ENCODE data around the gene FYB2.
A peak's percentile ranks its signal among the peaks of the same experiment; 100 is the strongest.

The FYB2 gene

DNA sequence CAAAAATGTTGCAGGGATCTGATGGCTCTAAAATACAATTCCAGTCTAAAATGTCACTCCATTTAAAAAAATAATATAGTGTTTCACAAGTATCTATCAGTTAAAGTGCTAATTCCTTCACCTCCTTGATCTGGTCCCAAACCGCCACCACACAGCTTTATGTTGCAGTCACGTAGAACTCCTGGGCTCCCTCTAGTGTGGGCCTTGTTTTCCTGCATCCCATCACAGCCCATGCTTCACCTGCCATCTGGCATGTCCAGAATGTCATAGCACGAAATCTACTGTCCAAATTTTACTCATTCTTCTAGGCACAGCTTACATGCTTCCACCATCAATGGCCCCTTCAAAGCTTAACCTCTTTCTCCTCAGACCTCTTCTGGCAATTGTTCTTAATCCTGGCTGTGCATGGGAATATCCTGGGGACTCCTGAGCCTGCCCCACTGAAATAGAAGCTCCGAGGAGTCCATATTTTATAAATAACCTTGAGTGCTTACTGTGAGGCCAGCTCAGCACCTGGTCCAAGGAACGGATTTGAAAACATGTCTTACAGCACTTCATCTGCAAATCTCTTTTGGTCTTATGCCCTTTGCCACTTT is 15.5 kb downstream of the FYB2 start:
- no peak overlapping the region for H3K27ac ChIP-seq (ENCODE audit: low read depth, low read length)
- no peaks in the 10 kb centered on the region for H3K36me3 ChIP-seq (ENCODE audit: control insufficient read depth, low read length)
- H3K27me3 ChIP-seq (ENCODE audit: control insufficient read depth, low read length), result no peaks in the 10 kb centered on the region
- H3K4me1 ChIP-seq (ENCODE audit: control insufficient read depth, low read length), result no peaks in the 10 kb centered on the region
- TF ChIP-seq, protein P1, sequence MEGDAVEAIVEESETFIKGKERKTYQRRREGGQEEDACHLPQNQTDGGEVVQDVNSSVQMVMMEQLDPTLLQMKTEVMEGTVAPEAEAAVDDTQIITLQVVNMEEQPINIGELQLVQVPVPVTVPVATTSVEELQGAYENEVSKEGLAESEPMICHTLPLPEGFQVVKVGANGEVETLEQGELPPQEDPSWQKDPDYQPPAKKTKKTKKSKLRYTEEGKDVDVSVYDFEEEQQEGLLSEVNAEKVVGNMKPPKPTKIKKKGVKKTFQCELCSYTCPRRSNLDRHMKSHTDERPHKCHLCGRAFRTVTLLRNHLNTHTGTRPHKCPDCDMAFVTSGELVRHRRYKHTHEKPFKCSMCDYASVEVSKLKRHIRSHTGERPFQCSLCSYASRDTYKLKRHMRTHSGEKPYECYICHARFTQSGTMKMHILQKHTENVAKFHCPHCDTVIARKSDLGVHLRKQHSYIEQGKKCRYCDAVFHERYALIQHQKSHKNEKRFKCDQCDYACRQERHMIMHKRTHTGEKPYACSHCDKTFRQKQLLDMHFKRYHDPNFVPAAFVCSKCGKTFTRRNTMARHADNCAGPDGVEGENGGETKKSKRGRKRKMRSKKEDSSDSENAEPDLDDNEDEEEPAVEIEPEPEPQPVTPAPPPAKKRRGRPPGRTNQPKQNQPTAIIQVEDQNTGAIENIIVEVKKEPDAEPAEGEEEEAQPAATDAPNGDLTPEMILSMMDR (IDR thresholded peaks at IDR 0.05; ENCODE audit: low read depth, low read length, poor library complexity, severe bottlenecking), result peak; percentile 58
- no peak for TF ChIP-seq EZH2phosphoT487 (IDR thresholded peaks at IDR 0.05; ENCODE audit: borderline replicate concordance, low read length)
- H3K9me2 ChIP-seq (replicated peaks; ENCODE audit: control insufficient read depth, low read length), result no peaks in the 10 kb centered on the region
- H4K20me1 ChIP-seq (ENCODE audit: control insufficient read depth, insufficient read depth, low read depth, low read length), result no peaks in the 10 kb centered on the region
- H3K4me3 ChIP-seq (ENCODE audit: low read length), result no peak overlapping the region
- no peak overlapping the region for H3K4me2 ChIP-seq (ENCODE audit: low read length)
- no peaks in the 10 kb centered on the region for H3F3A ChIP-seq (ENCODE audit: control insufficient read depth, insufficient read depth)
- no peaks in the 10 kb centered on the region for H3K79me2 ChIP-seq (ENCODE audit: control insufficient read depth, low read length)
- no peaks in the 10 kb centered on the region for H3K9me3 ChIP-seq (ENCODE audit: control insufficient read depth, insufficient read depth, low read length)

DNA sequence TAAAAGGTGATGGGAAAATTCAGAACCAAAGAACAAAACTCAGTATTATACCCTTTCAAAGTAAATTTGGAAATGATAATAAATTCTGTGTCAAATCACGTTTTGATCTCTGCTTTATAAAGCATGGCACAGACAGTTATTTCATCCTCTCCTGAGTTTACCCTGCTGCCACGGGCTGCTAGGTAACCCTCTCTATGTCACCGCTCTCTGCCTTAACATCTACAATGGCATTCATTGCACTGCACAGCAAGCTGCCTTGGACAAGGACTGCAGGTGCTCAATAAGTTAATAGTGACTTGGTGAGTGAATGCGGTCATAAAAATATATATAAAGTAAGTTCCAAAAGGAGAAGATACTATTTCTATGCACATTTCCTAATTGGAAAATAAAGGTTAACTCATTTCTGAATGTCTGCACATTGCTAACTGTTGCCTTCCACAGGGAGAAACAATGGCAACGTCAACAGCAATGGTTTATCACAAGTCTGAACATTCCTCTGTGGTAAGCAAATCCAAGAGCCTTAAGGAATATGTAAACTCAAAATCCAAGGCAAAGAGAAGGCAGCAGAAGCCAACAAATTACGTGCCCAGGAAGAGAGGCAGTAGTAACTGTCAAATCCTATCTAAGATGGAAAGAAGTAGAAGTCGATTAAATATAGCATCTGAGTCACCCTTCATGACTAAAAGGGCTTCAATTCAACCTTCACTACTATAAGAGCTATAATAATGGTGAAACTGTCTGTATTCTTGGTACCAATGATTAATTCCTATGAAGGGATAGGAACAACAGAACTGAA is 19.4 kb downstream of the FYB2 start:
- TF ChIP-seq, protein P1 (IDR thresholded peaks at IDR 0.05; ENCODE audit: low read depth, low read length, poor library complexity, severe bottlenecking), result no peak
- TF ChIP-seq EZH2phosphoT487 (IDR thresholded peaks at IDR 0.05; ENCODE audit: borderline replicate concordance, low read length), result no peak
- Histone ChIP-seq H3K27me3 (ENCODE audit: control insufficient read depth, low read length) (no peaks in the 10 kb centered on the region), H3K79me2 (ENCODE audit: control insufficient read depth, low read length) (no peaks in the 10 kb centered on the region), H4K20me1 (ENCODE audit: control insufficient read depth, insufficient read depth, low read depth, low read length) (no peaks in the 10 kb centered on the region), H3K4me3 (ENCODE audit: low read length) (no peak overlapping the region), H3K27ac (ENCODE audit: low read depth, low read length) (no peak overlapping the region), H3K9me2 (replicated peaks; ENCODE audit: control insufficient read depth, low read length) (no peaks in the 10 kb centered on the region), H3K4me2 (ENCODE audit: low read length) (no peak overlapping the region), H3K9me3 (ENCODE audit: control insufficient read depth, insufficient read depth, low read length) (no peaks in the 10 kb centered on the region), H3F3A (ENCODE audit: control insufficient read depth, insufficient read depth) (no peaks in the 10 kb centered on the region), H3K36me3 (ENCODE audit: control insufficient read depth, low read length) (no peaks in the 10 kb centered on the region), H3K4me1 (ENCODE audit: control insufficient read depth, low read length) (no peaks in the 10 kb centered on the region)

DNA sequence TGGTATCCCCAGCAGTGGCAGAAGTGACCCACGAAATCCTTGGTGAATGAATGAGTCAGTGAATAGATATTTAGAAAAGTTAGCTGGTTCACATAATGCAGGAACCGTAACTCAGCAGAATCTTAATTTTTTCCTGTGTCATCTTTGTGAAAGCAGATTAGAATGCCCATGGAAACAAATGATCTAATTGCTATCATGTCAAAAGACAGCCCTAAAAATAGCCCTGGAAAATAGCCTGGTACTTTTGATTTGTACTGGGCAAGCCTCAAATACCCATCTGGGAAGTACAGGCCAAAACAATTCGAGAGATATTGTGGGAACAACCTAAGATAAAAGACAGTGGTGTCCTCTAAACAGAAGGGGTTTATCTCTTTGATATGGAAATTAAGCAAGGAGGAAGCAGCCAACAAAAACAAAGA is 21.1 kb downstream of the FYB2 start:
- H3K4me1 ChIP-seq (ENCODE audit: control insufficient read depth, low read length), result no peaks in the 10 kb centered on the region
- no peaks in the 10 kb centered on the region for H4K20me1 ChIP-seq (ENCODE audit: control insufficient read depth, insufficient read depth, low read depth, low read length)
- no peak overlapping the region for H3K4me3 ChIP-seq (ENCODE audit: low read length)
- no peaks in the 10 kb centered on the region for H3K36me3 ChIP-seq (ENCODE audit: control insufficient read depth, low read length)
- H3K27ac ChIP-seq (ENCODE audit: low read depth, low read length), result no peak overlapping the region
- no peaks in the 10 kb centered on the region for H3F3A ChIP-seq (ENCODE audit: control insufficient read depth, insufficient read depth)
- H3K9me2 ChIP-seq (replicated peaks; ENCODE audit: control insufficient read depth, low read length), result no peaks in the 10 kb centered on the region
- no peaks in the 10 kb centered on the region for H3K9me3 ChIP-seq (ENCODE audit: control insufficient read depth, insufficient read depth, low read length)
- H3K79me2 ChIP-seq (ENCODE audit: control insufficient read depth, low read length), result no peaks in the 10 kb centered on the region
- no peak overlapping the region for H3K4me2 ChIP-seq (ENCODE audit: low read length)
- TF ChIP-seq, protein P1 (IDR thresholded peaks at IDR 0.05; ENCODE audit: low read depth, low read length, poor library complexity, severe bottlenecking), result no peak
- no peak for TF ChIP-seq EZH2phosphoT487 (IDR thresholded peaks at IDR 0.05; ENCODE audit: borderline replicate concordance, low read length)
- H3K27me3 ChIP-seq (ENCODE audit: control insufficient read depth, low read length), result no peaks in the 10 kb centered on the region
